RPMI8226 (cell line): Measurements from ENCODE around the gene KCTD14.
"Not testable (repeated sequence)": the region's sequence is repeated elsewhere in the genome, so short reads cannot be mapped to it uniquely, and the experiment has no call there.

ENCODE experiments used
- DNase-seq: peaks from one replicate; pipeline ENCODE4 v3.0.0-alpha.2; 2015

Gene KCTD14

GRCh38 chr11:78022397-78023396 is at the start of gene KCTD14:
Gene KCTD14 (minus strand): TSS chr11:78023276. CDS start chr11:78023249, 27 bp downstream.
- no peak for DNase-seq

DNA sequence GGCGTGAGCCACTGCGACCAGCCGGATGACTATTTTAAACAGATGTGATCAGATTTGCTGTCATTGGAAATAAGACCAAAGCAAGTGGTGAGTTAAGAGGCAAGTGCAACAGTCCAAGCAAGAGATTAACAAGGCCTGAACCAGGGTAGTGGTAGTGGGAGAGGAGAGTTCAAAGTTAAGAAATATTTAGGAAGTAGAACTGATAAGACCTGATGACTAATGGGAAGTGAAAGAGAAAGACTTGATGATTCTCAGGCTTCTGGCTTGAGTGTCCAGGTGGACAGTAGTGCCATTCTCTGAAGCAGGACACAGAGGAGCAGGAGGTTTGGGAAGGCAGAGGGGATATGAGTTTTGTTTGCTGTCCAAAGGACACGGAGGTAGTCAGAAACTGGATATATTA is 49.4 kb upstream of the KCTD14 start:
- DNase-seq = no peak

DNA sequence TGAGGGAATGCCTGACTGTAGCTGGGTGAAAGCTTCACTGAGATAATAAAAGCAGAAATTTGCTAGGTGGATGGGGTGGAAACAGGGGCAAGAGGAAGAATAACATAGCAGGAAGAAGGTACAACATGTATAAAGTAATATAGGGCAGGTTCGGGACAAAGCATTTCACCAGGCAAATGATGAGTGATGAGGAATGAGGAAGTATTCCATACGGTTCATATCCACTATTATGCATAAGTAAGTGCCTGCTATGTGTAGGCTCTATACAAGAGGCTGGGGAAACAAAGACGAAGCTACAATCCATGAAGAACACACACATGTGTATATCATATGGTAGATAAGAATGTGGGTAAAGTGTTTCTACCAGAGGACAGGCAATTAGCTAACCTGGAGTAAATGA is 48.6 kb upstream of the KCTD14 start:
- no peak for DNase-seq

GRCh38 chr11:78070621-78071020 is 47.5 kb upstream of the KCTD14 start:
- no peak for DNase-seq

DNA sequence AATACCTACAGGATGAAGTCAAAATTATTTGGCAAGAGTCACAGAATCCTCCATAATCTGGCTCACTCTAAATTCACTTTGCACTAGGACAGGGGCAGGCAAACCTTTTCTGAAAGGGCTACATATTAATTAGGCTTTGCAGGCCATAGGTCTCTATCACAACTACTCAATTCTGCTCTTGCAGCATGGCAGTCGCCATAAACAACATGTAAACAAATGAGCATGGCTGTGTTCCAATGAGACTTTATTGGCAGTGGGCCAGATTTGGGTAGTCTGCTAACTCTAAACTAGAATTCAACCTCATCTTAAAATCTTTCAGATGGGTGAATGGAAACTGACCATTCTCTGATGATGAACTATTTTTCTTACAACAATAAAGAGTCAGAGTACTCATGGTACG is 46.4 kb upstream of the KCTD14 start:
- DNase-seq = no peak

GRCh38 chr11:78067704-78068103 is 44.6 kb upstream of the KCTD14 start:
- DNase-seq = no peak

DNA sequence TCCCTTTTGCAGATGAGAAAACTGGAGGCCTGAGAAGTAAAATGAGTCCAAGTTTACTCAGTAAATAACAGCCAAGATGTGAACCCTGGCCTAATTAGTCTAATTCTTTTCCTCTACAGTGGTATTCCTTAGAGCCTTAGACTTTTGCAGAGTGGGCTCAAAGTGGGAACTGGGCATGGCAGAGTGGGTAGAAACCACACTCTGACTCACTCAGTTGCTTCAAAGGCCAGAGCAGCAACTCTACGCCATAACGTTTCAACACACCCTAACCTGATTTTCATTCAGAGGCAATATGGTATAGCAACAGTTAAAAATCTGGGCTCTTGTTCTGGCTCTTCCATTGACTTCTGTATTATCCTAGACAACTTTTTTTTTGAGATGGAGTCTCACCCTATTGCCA is 43.4 kb upstream of the KCTD14 start:
- no peak for DNase-seq

GRCh38 chr11:78065203-78065602 is 42.1 kb upstream of the KCTD14 start:
- no peak for DNase-seq

DNA sequence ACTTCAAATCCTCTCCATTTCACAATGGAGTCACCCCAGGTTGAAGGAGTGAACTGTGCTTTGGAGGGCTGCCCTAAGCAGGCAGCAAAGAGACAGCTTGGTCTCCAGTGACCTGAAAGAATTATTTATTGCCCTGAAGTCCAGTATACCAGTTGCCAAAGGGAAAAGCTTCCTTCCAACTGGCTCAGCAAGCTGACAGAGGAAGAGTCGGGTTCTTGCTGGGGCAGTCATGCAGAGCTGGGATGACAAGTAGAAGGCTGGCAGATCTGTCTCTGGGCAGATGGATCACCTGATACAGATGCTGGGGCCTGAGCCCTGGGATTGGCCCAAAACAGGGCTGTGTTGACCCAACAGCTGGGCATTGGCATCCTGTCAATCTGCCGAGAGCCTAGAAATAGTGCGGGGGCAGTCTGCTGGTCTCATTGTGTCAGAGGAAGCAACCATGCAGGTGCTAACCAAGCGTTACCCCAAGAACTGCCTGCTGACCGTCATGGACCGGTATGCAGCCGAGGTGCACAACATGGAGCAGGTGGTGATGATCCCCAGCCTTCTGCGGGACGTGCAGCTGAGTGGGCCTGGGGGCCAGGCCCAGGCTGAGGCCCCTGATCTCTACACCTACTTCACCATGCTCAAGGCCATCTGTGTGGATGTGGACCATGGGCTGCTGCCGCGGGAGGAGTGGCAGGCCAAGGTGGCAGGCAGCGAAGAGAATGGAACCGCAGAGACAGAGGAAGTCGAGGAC is 40.5 kb upstream of the KCTD14 start, which contains the start of gene THRSP:
THRSP (plus strand) TSS at position 422 of the 742 bp plus-strand sequence; CDS start at position 443, 21 bp downstream.
- no peak for DNase-seq

- no peak for DNase-seq
Measured at GRCh38 chr11:78062671-78063070, 39.6 kb upstream of the KCTD14 start.

- no peak for DNase-seq
Measured at GRCh38 chr11:78061921-78062311, 38.8 kb upstream of the KCTD14 start.

GRCh38 chr11:78061088-78061920 is 38.2 kb upstream of the KCTD14 start:
- no peak for DNase-seq

DNA sequence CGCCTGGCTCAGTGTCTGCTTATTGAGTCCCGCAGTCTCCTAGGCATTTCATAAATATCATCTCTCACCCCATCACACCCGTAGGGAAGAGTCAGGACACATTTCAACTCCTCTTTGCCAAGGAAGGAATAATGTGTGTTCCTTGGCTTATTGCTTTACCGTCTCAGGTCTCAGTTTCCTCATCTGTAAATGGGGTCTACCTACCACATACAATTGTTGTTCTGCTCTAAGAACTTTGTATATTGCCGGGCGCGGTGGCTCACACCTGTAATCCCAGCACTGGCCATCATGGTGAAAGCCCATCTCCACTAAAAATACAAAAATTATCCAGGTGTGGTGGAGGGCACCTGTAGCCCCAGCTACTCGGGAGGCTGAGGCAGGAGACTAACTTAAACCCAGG is 37.5 kb upstream of the KCTD14 start:
- DNase-seq = no peak

DNA sequence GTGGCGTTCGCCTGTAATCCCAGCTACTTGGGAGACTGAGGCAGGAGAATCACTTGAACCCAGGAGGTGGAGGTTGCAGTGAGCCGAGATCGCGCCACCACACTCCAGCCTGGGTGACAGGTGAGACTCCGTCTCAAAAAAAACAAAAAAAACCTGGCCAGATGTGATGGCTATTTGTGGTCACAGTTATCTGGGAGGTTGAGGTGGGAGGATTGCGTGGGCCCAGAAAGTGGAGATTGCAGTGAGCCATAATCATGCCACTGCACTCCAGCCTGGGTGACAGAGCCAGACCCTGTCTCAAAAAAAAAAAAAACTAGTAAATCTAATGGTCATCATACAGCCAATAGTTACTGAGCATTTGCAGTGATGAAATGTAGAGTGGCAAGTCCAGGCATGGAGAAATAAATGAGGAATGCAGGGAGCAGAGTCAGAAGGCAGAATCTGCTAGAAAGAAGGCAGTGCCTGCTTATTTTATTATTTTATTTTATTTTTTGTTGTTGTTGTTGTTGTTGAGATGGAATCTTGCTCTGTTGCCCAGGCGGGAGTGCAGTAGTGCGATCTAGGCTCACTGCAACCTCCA is 36.8 kb upstream of the KCTD14 start:
- DNase-seq = not testable (repeated sequence)

DNA sequence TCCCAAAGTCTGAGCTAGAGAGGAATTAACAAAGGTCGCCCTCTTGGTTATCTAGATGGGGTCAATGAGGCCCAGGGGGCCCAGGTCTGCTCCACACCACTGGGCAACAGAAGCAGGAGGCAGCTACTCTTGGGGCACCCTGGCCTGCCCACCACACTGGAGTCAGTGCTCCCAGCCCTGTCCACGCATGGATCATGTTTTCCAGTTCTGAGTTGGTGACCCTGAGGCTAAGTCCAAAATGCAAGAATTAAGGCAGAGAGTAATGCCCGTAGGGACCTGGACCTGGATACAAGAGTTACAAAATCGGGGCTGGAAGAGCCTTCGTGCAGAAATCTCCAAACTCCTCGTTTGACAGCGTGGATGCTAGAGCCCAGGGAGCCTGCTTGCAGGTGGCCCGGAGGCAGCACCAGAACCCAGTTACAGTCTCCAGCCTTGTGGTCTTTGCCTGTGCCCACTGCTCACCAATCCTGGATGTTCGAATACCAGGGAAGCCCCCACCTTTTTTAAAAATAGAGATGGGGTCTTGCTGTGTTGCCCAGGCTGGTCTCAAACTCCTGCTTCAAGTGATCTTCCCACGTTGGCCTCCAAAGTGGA is 34.5 kb upstream of the KCTD14 start:
- DNase-seq = no peak

DNA sequence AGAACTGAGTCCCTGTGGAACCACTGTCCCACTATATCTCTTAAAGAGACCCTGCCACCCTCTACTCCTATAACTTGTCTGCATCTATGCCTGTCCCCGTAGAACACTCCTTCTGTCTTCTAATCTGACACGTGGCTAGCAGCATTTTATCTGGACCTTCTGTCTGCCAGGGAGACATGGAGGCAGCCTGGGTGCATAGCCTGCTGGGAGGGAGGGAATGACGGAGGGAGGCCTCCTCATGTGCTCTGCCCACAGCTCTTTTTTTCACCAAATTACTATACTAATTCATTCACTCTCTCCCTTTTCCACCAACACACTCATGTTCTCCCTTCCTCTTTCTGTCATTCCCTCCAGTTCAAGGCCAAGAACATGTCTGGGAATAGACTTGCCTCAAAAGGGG is 33.0 kb upstream of the KCTD14 start:
- DNase-seq = no peak

DNA sequence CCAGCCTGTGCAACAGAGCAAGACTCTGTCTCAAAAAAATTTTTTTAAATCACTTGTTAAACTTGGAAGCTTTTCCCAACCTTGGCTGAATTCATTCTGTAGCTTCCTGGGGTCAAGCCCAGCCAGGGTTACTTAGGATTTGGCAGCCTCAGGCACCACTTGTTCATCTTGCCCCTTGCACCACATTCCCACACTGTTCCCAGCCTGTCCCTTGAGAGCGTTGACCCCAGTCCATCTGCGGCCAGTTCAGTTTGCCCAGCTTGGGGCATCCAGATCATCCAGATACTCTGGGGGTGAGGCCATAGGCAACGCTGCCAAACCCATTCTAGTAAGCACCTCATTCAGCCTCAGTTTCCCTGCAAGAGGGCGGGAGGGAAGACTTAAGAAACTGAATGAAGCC is 31.9 kb upstream of the KCTD14 start:
- DNase-seq = no peak

- DNase-seq = no peak
Measured at GRCh38 chr11:78050964-78051831, 28.1 kb upstream of the KCTD14 start.

DNA sequence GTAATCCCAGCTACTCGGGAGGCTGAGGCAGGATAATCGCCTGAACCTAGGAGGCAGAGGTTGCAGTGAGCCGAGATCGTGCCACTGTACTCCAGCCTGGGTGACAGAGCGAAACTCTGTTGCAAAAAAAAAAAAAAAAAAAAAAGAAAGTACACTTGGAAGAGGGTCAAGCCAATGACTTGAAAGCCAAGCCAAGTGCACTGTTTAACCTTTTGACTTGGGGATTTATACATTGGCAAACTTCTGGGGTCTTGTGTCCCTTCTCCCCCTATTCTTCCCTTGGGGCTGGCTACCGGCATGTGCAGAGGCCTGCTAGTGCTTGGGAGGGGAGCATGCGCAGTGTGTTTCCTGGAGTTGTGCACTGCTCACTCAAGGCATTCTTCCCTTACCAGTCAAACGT is 26.3 kb upstream of the KCTD14 start:
- DNase-seq = no peak

GRCh38 chr11:78048561-78048960 is 25.5 kb upstream of the KCTD14 start:
- no peak for DNase-seq

GRCh38 chr11:78046486-78046854 is 23.4 kb upstream of the KCTD14 start:
- no peak for DNase-seq
